Activated naive CD8-positive, alpha-beta T cell (primary cell): ENCODE data around the gene LMF2.
A peak's percentile ranks its signal among the peaks of the same experiment; 100 is the strongest.

Experiments
- H3K27ac Mint-ChIP-seq: one replicate; pipeline ENCODE4 v1.8.0; 2021; ENCODE audit warnings: mixed read lengths
- H3K27me3 Mint-ChIP-seq: one replicate; pipeline ENCODE4 v1.8.0; 2021; ENCODE audit warnings: mixed read lengths
- H3K36me3 Mint-ChIP-seq: one replicate; pipeline ENCODE4 v1.8.0; 2021; ENCODE audit warnings: mixed read lengths
- H3K4me1 Mint-ChIP-seq: one replicate; pipeline ENCODE4 v1.8.0; 2021; ENCODE audit warnings: low read depth, mixed read lengths
- H3K4me3 Mint-ChIP-seq: one replicate; pipeline ENCODE4 v1.8.0; 2021; ENCODE audit warnings: mild to moderate bottlenecking, mixed read lengths
- H3K9me3 Mint-ChIP-seq: one replicate; pipeline ENCODE4 v1.8.0; 2021; ENCODE audit warnings: low read depth, mixed read lengths

Gene LMF2

GRCh38 chr22:50507421-50507990 is at the start of gene LMF2:
LMF2 (minus strand) TSS chr22:50507702; CDS start chr22:50507675, 27 bp downstream.
- no peaks in the 10 kb centered on the region for H3K27me3 Mint-ChIP-seq
- no peaks in the 10 kb centered on the region for H3K36me3 Mint-ChIP-seq
- peak within 1 kb of the TSS; percentile 96 for H3K27ac Mint-ChIP-seq
- peak within 1 kb of the TSS; percentile 93 for H3K4me3 Mint-ChIP-seq
- no peaks in the 10 kb centered on the region for H3K9me3 Mint-ChIP-seq
- peaks cover 12% of the 10 kb centered on the region for H3K4me1 Mint-ChIP-seq

GRCh38 chr22:50556703-50557102 is 49.2 kb upstream of the LMF2 start:
- no peak overlapping the region for H3K4me3 Mint-ChIP-seq
- no peak overlapping the region for H3K27ac Mint-ChIP-seq
- H3K4me1 Mint-ChIP-seq = peaks cover 5% of the 10 kb centered on the region
- H3K36me3 Mint-ChIP-seq = no peaks in the 10 kb centered on the region
- no peaks in the 10 kb centered on the region for H3K9me3 Mint-ChIP-seq
- H3K27me3 Mint-ChIP-seq = no peaks in the 10 kb centered on the region

- H3K27ac Mint-ChIP-seq = no peak overlapping the region
- no peak overlapping the region for H3K4me3 Mint-ChIP-seq
- H3K9me3 Mint-ChIP-seq = no peaks in the 10 kb centered on the region
- H3K36me3 Mint-ChIP-seq = no peaks in the 10 kb centered on the region
- no peaks in the 10 kb centered on the region for H3K27me3 Mint-ChIP-seq
- H3K4me1 Mint-ChIP-seq = peaks cover 18% of the 10 kb centered on the region
Observed at GRCh38 chr22:50553310-50553709, 45.8 kb upstream of the LMF2 start.

GRCh38 chr22:50551160-50551752 is 43.8 kb upstream of the LMF2 start:
- Mint-ChIP-seq H3K9me3 (no peaks in the 10 kb centered on the region), H3K27me3 (no peaks in the 10 kb centered on the region), H3K27ac (peak overlapping the region; percentile 41), H3K4me1 (peaks cover 21% of the 10 kb centered on the region), H3K4me3 (peak overlapping the region; percentile 79), H3K36me3 (no peaks in the 10 kb centered on the region)

GRCh38 chr22:50550395-50550794 is 42.9 kb upstream of the LMF2 start:
- Mint-ChIP-seq H3K36me3 (no peaks in the 10 kb centered on the region), H3K4me1 (peaks cover 29% of the 10 kb centered on the region), H3K4me3 (peak overlapping the region; percentile 79), H3K27me3 (no peaks in the 10 kb centered on the region), H3K27ac (peak overlapping the region; percentile 75), H3K9me3 (no peaks in the 10 kb centered on the region)

GRCh38 chr22:50548921-50549790 is 41.7 kb upstream of the LMF2 start:
- Mint-ChIP-seq H3K36me3 (no peaks in the 10 kb centered on the region), H3K4me3 (peak overlapping the region; percentile 79), H3K4me1 (peaks cover 40% of the 10 kb centered on the region), H3K27me3 (no peaks in the 10 kb centered on the region), H3K27ac (peak overlapping the region; percentile 86), H3K9me3 (no peaks in the 10 kb centered on the region)

GRCh38 chr22:50548040-50548920 is 40.8 kb upstream of the LMF2 start:
- Mint-ChIP-seq H3K9me3 (no peaks in the 10 kb centered on the region), H3K27me3 (no peaks in the 10 kb centered on the region), H3K36me3 (no peaks in the 10 kb centered on the region), H3K4me1 (peaks cover 40% of the 10 kb centered on the region), H3K4me3 (peak overlapping the region; percentile 75), H3K27ac (peak overlapping the region; percentile 64)

GRCh38 chr22:50547263-50547985 is 39.9 kb upstream of the LMF2 start:
- no peaks in the 10 kb centered on the region for H3K27me3 Mint-ChIP-seq
- peak overlapping the region; percentile 10 for H3K4me3 Mint-ChIP-seq
- no peaks in the 10 kb centered on the region for H3K36me3 Mint-ChIP-seq
- no peaks in the 10 kb centered on the region for H3K9me3 Mint-ChIP-seq
- H3K4me1 Mint-ChIP-seq = peaks cover 42% of the 10 kb centered on the region
- H3K27ac Mint-ChIP-seq = peak overlapping the region; percentile 79

GRCh38 chr22:50546326-50547262 is 39.1 kb upstream of the LMF2 start:
- H3K27ac Mint-ChIP-seq = peak overlapping the region; percentile 68
- no peaks in the 10 kb centered on the region for H3K9me3 Mint-ChIP-seq
- no peaks in the 10 kb centered on the region for H3K36me3 Mint-ChIP-seq
- no peak overlapping the region for H3K4me3 Mint-ChIP-seq
- no peaks in the 10 kb centered on the region for H3K27me3 Mint-ChIP-seq
- H3K4me1 Mint-ChIP-seq = peaks cover 49% of the 10 kb centered on the region

- Mint-ChIP-seq H3K4me1 (peaks cover 51% of the 10 kb centered on the region), H3K36me3 (no peaks in the 10 kb centered on the region), H3K9me3 (no peaks in the 10 kb centered on the region), H3K27ac (peak within 1 kb of the TSS; percentile 81), H3K4me3 (peak within 1 kb of the TSS; percentile 52), H3K27me3 (no peaks in the 10 kb centered on the region)
Observed at GRCh38 chr22:50545522-50546325, 38.2 kb upstream of the LMF2 start, which contains the start of gene KLHDC7B. KLHDC7B (plus strand) TSS chr22:50545899; CDS start chr22:50546244, 345 bp downstream.

GRCh38 chr22:50544746-50545253 is 37.3 kb upstream of the LMF2 start:
- no peaks in the 10 kb centered on the region for H3K9me3 Mint-ChIP-seq
- H3K36me3 Mint-ChIP-seq = no peaks in the 10 kb centered on the region
- H3K27ac Mint-ChIP-seq = peak overlapping the region; percentile 81
- peaks cover 49% of the 10 kb centered on the region for H3K4me1 Mint-ChIP-seq
- peak overlapping the region; percentile 52 for H3K4me3 Mint-ChIP-seq
- no peaks in the 10 kb centered on the region for H3K27me3 Mint-ChIP-seq

GRCh38 chr22:50544078-50544745 is 36.7 kb upstream of the LMF2 start:
- no peaks in the 10 kb centered on the region for H3K27me3 Mint-ChIP-seq
- peak overlapping the region; percentile 52 for H3K4me3 Mint-ChIP-seq
- H3K27ac Mint-ChIP-seq = peak overlapping the region; percentile 81
- no peaks in the 10 kb centered on the region for H3K36me3 Mint-ChIP-seq
- no peaks in the 10 kb centered on the region for H3K9me3 Mint-ChIP-seq
- peaks cover 51% of the 10 kb centered on the region for H3K4me1 Mint-ChIP-seq
